Panc1 (cell line): ENCODE data around the gene HRH3. TPM values are rescaled to one million over a fixed set of nuclear protein-coding genes. Genes with fewer than 3 reads are reported as not detected.

Source experiments
- ATAC-seq: fragments of 200-7000 bp; cut with Tn5 transposase; 2 replicates; pipeline ENCODE4 v1.9.1; 2020; ENCODE audit warnings: mild to moderate bottlenecking, moderate library complexity
- BruUV-seq: library from RNA; stranded (reverse); fragments of 400-500 nt; replicated peaks from 2 replicates; lab custom pipeline; 2021; lab: Mats Ljungman, UMichigan
- CTCF ChIA-PET: fragments of 300-600 bp; sonication (Branson Sonifier 250); formaldehyde crosslinking; loops from one replicate; lab custom pipeline; 2022; ENCODE audit warnings: antibody characterized with exemption; lab: Charles Lee
- POLR2A ChIA-PET: fragments of 300-600 bp; sonication (Branson Sonifier 250); formaldehyde crosslinking; loops from one replicate; lab custom pipeline; 2022; ENCODE audit warnings: antibody characterized with exemption; lab: Charles Lee
- DNase-seq: peaks from one replicate; pipeline ENCODE4 v3.0.0-alpha.2; 2010; ENCODE audit warnings: low read depth, low spot score
- H3K27ac ChIP-seq: 2 replicates; pipeline ENCODE4 v1.5.1; 2011; ENCODE audit warnings: mild to moderate bottlenecking, low read length, inconsistent platforms
- H3K27me3 ChIP-seq: fragments of 200-500 bp; sonication (Bioruptor generic); 2 replicates; pipeline ENCODE4 v1.6.0; 2014; ENCODE audit warnings: low read length, inconsistent platforms; ENCODE audit not compliant: control insufficient read depth, insufficient read depth
- H3K36me3 ChIP-seq: fragments of 200-500 bp; sonication (Bioruptor generic); 2 replicates; pipeline ENCODE4 v1.5.1; 2014; ENCODE audit warnings: inconsistent platforms, mild to moderate bottlenecking, low read length, moderate library complexity; ENCODE audit not compliant: control insufficient read depth, insufficient read depth
- H3K4me1 ChIP-seq: 2 replicates; pipeline ENCODE4 v1.5.1; 2011; ENCODE audit warnings: inconsistent platforms, mild to moderate bottlenecking, low read length, moderate library complexity; ENCODE audit not compliant: control insufficient read depth, insufficient read depth
- H3K4me3 ChIP-seq, 2 experiments: 2 replicates each; pipeline ENCODE4 v1.5.1; 2011 to 2012; ENCODE audit warnings: low read depth in 2 of 2, low read length in 2 of 2, mild to moderate bottlenecking in 2 of 2, inconsistent platforms in 1 of 2, moderate library complexity in 1 of 2
- H3K9me3 ChIP-seq: fragments of 200-500 bp; sonication (Bioruptor generic); 2 replicates; pipeline ENCODE4 v1.5.1; 2014; ENCODE audit warnings: low read depth, mild to moderate bottlenecking, inconsistent platforms, low read length, moderate library complexity; ENCODE audit not compliant: control insufficient read depth, insufficient read depth
- POLR2AphosphoS5 ChIP-seq: IDR thresholded peaks from 2 replicates; pipeline ENCODE4 v1.6.1; 2012; ENCODE audit warnings: mild to moderate bottlenecking, low read depth, low read length, moderate library complexity
- SIN3A ChIP-seq: IDR thresholded peaks from 2 replicates; pipeline ENCODE4 v1.6.1; 2012; ENCODE audit warnings: low read depth, mild to moderate bottlenecking, low read length, moderate library complexity, borderline replicate concordance; ENCODE audit not compliant: insufficient read depth
- TCF7L2 ChIP-seq: IDR thresholded peaks from 2 replicates; pipeline ENCODE4 v1.6.1; 2011; ENCODE audit warnings: mild to moderate bottlenecking, low read depth, low read length, inconsistent platforms
- in situ Hi-C: cut with HindIII; loops from 2 replicates; pipeline ENCODE4 v1.10.0; 2016; ENCODE audit warnings: low sequenced_read_pairs, low pct_unique_long_range_greater_than_20kb
- intact Hi-C: fragments of 100-400 bp; cut with micrococcal nuclease; formaldehyde crosslinking; loops from one replicate; pipeline ENCODE4 v1.10.0; 2022; ENCODE audit not compliant: unreplicated experiment
- total RNA-seq: library from RNA; stranded (reverse); gene quantifications from one replicate; pipeline ENCODE4 v1.2.1, GENCODE V29; 2021; ENCODE audit not compliant: unreplicated experiment
- TF ChIP-seq, protein P1 (sequence below): fragments of 450-650 bp; IDR thresholded peaks from 2 replicates; pipeline ENCODE4 v1.5.1; 2017; ENCODE audit warnings: mild to moderate bottlenecking
- TF ChIP-seq, protein P2 (sequence below), 2 experiments: IDR thresholded peaks; 2 replicates each; pipeline ENCODE4 v1.6.1; 2011 to 2012; ENCODE audit warnings: low read depth in 2 of 2, control low read depth in 1 of 2, low read length in 1 of 2, mild to moderate bottlenecking in 1 of 2, moderate library complexity in 1 of 2; ENCODE audit not compliant: insufficient read depth in 1 of 2

The HRH3 gene
- total RNA-seq, 1 experiment from 2014 or later = 0.10 TPM

DNA sequence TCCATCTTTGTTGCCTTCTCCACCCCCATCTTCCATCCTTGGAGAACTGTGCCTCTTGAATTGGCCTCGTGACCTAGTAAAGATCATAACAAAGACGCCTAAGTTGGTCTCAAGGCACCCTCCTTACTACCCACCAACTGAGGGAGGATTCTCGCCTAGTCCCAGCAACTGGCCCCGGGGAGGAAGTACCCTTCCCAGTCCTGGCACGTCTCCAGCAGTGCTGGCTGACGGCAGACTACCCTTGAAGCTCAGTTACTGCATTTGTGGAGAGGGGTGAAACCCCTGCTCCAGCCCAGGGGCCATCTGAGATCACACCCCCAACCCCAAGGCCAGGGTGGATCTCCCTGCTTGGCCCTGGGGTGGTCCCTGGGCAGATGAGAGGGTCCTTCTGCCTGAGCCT lies 16.1 kb upstream of the HRH3 start:
- Histone ChIP-seq H3K27ac (no peak overlapping the region), H3K9me3 (no peaks in the 10 kb centered on the region), H3K36me3 (peaks cover 4% of the 10 kb centered on the region; the same call in 1 of the 2 replicates), H3K4me1 (0 out of 2 replicates have a peak, but pooled peaks cover 3% of the 10 kb centered on the region), H3K27me3 (no peaks in the 10 kb centered on the region), H3K4me3 (no peak overlapping the region)
- no peak for DNase-seq
- BruUV-seq = no TSS peak
- ChIA-PET POLR2A (no interaction called here), CTCF (no interaction called here)
- no peak for ATAC-seq
- in situ Hi-C loops = no loop called here
- intact Hi-C loops = no loop called here
- TF ChIP-seq, protein P1, sequence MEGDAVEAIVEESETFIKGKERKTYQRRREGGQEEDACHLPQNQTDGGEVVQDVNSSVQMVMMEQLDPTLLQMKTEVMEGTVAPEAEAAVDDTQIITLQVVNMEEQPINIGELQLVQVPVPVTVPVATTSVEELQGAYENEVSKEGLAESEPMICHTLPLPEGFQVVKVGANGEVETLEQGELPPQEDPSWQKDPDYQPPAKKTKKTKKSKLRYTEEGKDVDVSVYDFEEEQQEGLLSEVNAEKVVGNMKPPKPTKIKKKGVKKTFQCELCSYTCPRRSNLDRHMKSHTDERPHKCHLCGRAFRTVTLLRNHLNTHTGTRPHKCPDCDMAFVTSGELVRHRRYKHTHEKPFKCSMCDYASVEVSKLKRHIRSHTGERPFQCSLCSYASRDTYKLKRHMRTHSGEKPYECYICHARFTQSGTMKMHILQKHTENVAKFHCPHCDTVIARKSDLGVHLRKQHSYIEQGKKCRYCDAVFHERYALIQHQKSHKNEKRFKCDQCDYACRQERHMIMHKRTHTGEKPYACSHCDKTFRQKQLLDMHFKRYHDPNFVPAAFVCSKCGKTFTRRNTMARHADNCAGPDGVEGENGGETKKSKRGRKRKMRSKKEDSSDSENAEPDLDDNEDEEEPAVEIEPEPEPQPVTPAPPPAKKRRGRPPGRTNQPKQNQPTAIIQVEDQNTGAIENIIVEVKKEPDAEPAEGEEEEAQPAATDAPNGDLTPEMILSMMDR = no peak
- TF ChIP-seq POLR2AphosphoS5 (no peak), TCF7L2 (no peak), SIN3A (no peak)
- TF ChIP-seq, protein P2, sequence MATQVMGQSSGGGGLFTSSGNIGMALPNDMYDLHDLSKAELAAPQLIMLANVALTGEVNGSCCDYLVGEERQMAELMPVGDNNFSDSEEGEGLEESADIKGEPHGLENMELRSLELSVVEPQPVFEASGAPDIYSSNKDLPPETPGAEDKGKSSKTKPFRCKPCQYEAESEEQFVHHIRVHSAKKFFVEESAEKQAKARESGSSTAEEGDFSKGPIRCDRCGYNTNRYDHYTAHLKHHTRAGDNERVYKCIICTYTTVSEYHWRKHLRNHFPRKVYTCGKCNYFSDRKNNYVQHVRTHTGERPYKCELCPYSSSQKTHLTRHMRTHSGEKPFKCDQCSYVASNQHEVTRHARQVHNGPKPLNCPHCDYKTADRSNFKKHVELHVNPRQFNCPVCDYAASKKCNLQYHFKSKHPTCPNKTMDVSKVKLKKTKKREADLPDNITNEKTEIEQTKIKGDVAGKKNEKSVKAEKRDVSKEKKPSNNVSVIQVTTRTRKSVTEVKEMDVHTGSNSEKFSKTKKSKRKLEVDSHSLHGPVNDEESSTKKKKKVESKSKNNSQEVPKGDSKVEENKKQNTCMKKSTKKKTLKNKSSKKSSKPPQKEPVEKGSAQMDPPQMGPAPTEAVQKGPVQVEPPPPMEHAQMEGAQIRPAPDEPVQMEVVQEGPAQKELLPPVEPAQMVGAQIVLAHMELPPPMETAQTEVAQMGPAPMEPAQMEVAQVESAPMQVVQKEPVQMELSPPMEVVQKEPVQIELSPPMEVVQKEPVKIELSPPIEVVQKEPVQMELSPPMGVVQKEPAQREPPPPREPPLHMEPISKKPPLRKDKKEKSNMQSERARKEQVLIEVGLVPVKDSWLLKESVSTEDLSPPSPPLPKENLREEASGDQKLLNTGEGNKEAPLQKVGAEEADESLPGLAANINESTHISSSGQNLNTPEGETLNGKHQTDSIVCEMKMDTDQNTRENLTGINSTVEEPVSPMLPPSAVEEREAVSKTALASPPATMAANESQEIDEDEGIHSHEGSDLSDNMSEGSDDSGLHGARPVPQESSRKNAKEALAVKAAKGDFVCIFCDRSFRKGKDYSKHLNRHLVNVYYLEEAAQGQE (IDR thresholded peaks at IDR 0.05; ENCODE audit: insufficient read depth in 1 of 2, low read depth in 2 of 2, low read length in 1 of 2) = no peak

DNA sequence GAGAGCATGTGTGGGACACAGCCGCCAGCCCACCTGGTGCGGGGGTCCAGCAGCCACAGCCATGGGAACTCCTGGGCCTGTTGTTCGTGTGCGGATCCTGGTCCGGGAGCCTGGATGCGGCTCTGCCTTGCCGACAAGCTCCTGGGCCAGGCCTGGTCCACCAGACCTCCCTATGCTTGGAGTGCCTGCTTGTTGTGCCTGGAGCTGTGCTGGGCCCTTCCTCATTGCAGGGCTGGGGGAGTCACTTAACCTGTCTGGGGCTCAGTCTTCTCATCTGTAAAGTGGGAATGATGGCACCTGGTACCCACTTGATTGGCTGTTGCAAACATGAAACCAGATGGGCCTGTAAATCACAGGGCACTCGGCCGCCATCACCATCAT lies 15.7 kb upstream of the HRH3 start:
- DNase-seq (no peak), ATAC-seq (no peak)
- 0 out of 2 replicates have a peak, but pooled peaks cover 3% of the 10 kb centered on the region for H3K4me1 ChIP-seq
- POLR2A ChIA-PET = no interaction called here
- peaks cover 4% of the 10 kb centered on the region; the same call in 1 of the 2 replicates for H3K36me3 ChIP-seq
- no TSS peak for BruUV-seq
- no peaks in the 10 kb centered on the region for H3K9me3 ChIP-seq
- in situ Hi-C loops = no loop called here
- H3K27me3 ChIP-seq = no peaks in the 10 kb centered on the region
- TF ChIP-seq TCF7L2 = no peak
- no peak for TF ChIP-seq SIN3A
- TF ChIP-seq, protein P2 (IDR thresholded peaks at IDR 0.05; ENCODE audit: insufficient read depth in 1 of 2, low read depth in 2 of 2, low read length in 1 of 2) = no peak
- TF ChIP-seq POLR2AphosphoS5 = no peak
- TF ChIP-seq, protein P1 = no peak
- no peak overlapping the region for H3K4me3 ChIP-seq
- CTCF ChIA-PET = no interaction called here
- H3K27ac ChIP-seq = no peak overlapping the region
- intact Hi-C loops = no loop called here
